ENCODE measurements around the gene NFKB1.

The NFKB1 gene

GRCh38 chr4:102547973-102548372 lies 46.8 kb downstream of the NFKB1 start:
- H3K4me2 ChIP-seq (ENCODE audit: low read length): no peak overlapping the region
- no peaks in the 10 kb centered on the region for H3K27me3 ChIP-seq (ENCODE audit: insufficient read depth, low read length)
- H4K8ac ChIP-seq (ENCODE audit: low read depth, low read length): no peak overlapping the region
- peaks cover 0 to 2% of the 10 kb centered on the region in 2 experiments for H3K36me3 ChIP-seq (ENCODE audit: control insufficient read depth in 1 of 2, insufficient read depth in 2 of 2, low read length in 2 of 2)
- H2AK5ac ChIP-seq (ENCODE audit: low read length): no peak overlapping the region
- no peak overlapping the region for H2BK5ac ChIP-seq (ENCODE audit: low read depth, low read length, poor library complexity)
- no peak overlapping the region for H2BK120ac ChIP-seq (ENCODE audit: insufficient read depth, low read length, poor library complexity)
- H4K91ac ChIP-seq (ENCODE audit: low read depth, low read length): no peak overlapping the region
- no peak overlapping the region for H2AFZ ChIP-seq (ENCODE audit: insufficient read depth, low read length, poor library complexity)
- DNase-seq: no peak
- no peak overlapping the region for H2BK12ac ChIP-seq (ENCODE audit: low read length)
- H3K79me2 ChIP-seq (ENCODE audit: control insufficient read depth, insufficient read depth, low read length, poor library complexity): no peaks in the 10 kb centered on the region
- H3K4me1 ChIP-seq (ENCODE audit: control insufficient read depth in 1 of 2, insufficient read depth in 2 of 2, low read length in 2 of 2): peaks cover 0 to 4% of the 10 kb centered on the region in 2 experiments
- H3K79me1 ChIP-seq (ENCODE audit: low read length): no peaks in the 10 kb centered on the region
- H3K18ac ChIP-seq (ENCODE audit: low read length): no peak overlapping the region
- H3K4ac ChIP-seq (ENCODE audit: low read depth, low read length): no peak overlapping the region
- H3K4me3 ChIP-seq (ENCODE audit: low read depth, low read length): no peak overlapping the region
- H4K12ac ChIP-seq (ENCODE audit: low read depth, low read length): no peak overlapping the region
- H3K9me3 ChIP-seq (ENCODE audit: insufficient read depth, low read depth, low read length): no peaks in the 10 kb centered on the region
- no peak overlapping the region for H3K14ac ChIP-seq (ENCODE audit: low read length)
- H3K27ac ChIP-seq (ENCODE audit: low read depth, low read length): no peak overlapping the region
- H3K23ac ChIP-seq (ENCODE audit: low read length): no peak overlapping the region
- WGBS (ENCODE audit: extremely low coverage, insufficient coverage, insufficient read length): no CpG with 5 or more reads among the region's 2 CpGs
- H3K9ac ChIP-seq (ENCODE audit: low read length): no peak overlapping the region

GRCh38 chr4:102551958-102552565 lies 50.9 kb downstream of the NFKB1 start:
- H2AK5ac ChIP-seq (ENCODE audit: low read length): no peak overlapping the region
- no peaks in the 10 kb centered on the region for H3K79me1 ChIP-seq (ENCODE audit: low read length)
- no peaks in the 10 kb centered on the region for H3K9me3 ChIP-seq (ENCODE audit: insufficient read depth, low read depth, low read length)

GRCh38 chr4:102552781-102553180 lies 51.6 kb downstream of the NFKB1 start:
- no peak overlapping the region for H3K4ac ChIP-seq (ENCODE audit: low read depth, low read length)
- no peaks in the 10 kb centered on the region for H3K79me1 ChIP-seq (ENCODE audit: low read length)
- H3K14ac ChIP-seq (ENCODE audit: low read length): no peak overlapping the region
- no peak overlapping the region for H3K4me3 ChIP-seq (ENCODE audit: low read depth, low read length)
- no peak overlapping the region for H3K4me2 ChIP-seq (ENCODE audit: low read length)
- no peak overlapping the region for H2AFZ ChIP-seq (ENCODE audit: insufficient read depth, low read length, poor library complexity)
- H4K91ac ChIP-seq (ENCODE audit: low read depth, low read length): no peak overlapping the region
- peaks cover 0 to 4% of the 10 kb centered on the region in 2 experiments for H3K4me1 ChIP-seq (ENCODE audit: control insufficient read depth in 1 of 2, insufficient read depth in 2 of 2, low read length in 2 of 2)
- H3K27me3 ChIP-seq (ENCODE audit: insufficient read depth, low read length): no peaks in the 10 kb centered on the region
- no peak for DNase-seq
- no CpG with 5 or more reads among the region's 1 CpG for WGBS (ENCODE audit: extremely low coverage, insufficient coverage, insufficient read length)
- no peak overlapping the region for H3K18ac ChIP-seq (ENCODE audit: low read length)
- no peaks in the 10 kb centered on the region for H3K9me3 ChIP-seq (ENCODE audit: insufficient read depth, low read depth, low read length)
- peaks cover 0 to 2% of the 10 kb centered on the region in 2 experiments for H3K36me3 ChIP-seq (ENCODE audit: control insufficient read depth in 1 of 2, insufficient read depth in 2 of 2, low read length in 2 of 2)
- H2BK5ac ChIP-seq (ENCODE audit: low read depth, low read length, poor library complexity): no peak overlapping the region
- no peaks in the 10 kb centered on the region for H3K79me2 ChIP-seq (ENCODE audit: control insufficient read depth, insufficient read depth, low read length, poor library complexity)
- no peak overlapping the region for H4K8ac ChIP-seq (ENCODE audit: low read depth, low read length)
- H3K27ac ChIP-seq (ENCODE audit: low read depth, low read length): no peak overlapping the region
- no peak overlapping the region for H3K23ac ChIP-seq (ENCODE audit: low read length)
- no peak overlapping the region for H2BK120ac ChIP-seq (ENCODE audit: insufficient read depth, low read length, poor library complexity)
- H2BK12ac ChIP-seq (ENCODE audit: low read length): no peak overlapping the region
- H3K9ac ChIP-seq (ENCODE audit: low read length): no peak overlapping the region
- H2AK5ac ChIP-seq (ENCODE audit: low read length): no peak overlapping the region
- H4K12ac ChIP-seq (ENCODE audit: low read depth, low read length): no peak overlapping the region

More at GRCh38 chr4:102551958-102552565, 50.9 kb downstream of the NFKB1 start:
- H3K4me3 ChIP-seq (ENCODE audit: low read depth, low read length): no peak overlapping the region
- H2BK5ac ChIP-seq (ENCODE audit: low read depth, low read length, poor library complexity): no peak overlapping the region
- no peak overlapping the region for H2BK120ac ChIP-seq (ENCODE audit: insufficient read depth, low read length, poor library complexity)
- no peak overlapping the region for H4K12ac ChIP-seq (ENCODE audit: low read depth, low read length)
- H2AFZ ChIP-seq (ENCODE audit: insufficient read depth, low read length, poor library complexity): no peak overlapping the region
- H3K4me2 ChIP-seq (ENCODE audit: low read length): no peak overlapping the region
- peaks cover 0 to 4% of the 10 kb centered on the region in 2 experiments for H3K4me1 ChIP-seq (ENCODE audit: control insufficient read depth in 1 of 2, insufficient read depth in 2 of 2, low read length in 2 of 2)
- no peaks in the 10 kb centered on the region for H3K79me2 ChIP-seq (ENCODE audit: control insufficient read depth, insufficient read depth, low read length, poor library complexity)
- no CpG with 5 or more reads among the region's 4 CpGs for WGBS (ENCODE audit: extremely low coverage, insufficient coverage, insufficient read length)
- DNase-seq: peak; percentile 88 to 97
- H3K14ac ChIP-seq (ENCODE audit: low read length): no peak overlapping the region
- H3K18ac ChIP-seq (ENCODE audit: low read length): no peak overlapping the region
- no peak overlapping the region for H3K23ac ChIP-seq (ENCODE audit: low read length)
- no peak overlapping the region for H3K27ac ChIP-seq (ENCODE audit: low read depth, low read length)
- no peak overlapping the region for H2BK12ac ChIP-seq (ENCODE audit: low read length)
- H4K91ac ChIP-seq (ENCODE audit: low read depth, low read length): no peak overlapping the region
- no peaks in the 10 kb centered on the region for H3K27me3 ChIP-seq (ENCODE audit: insufficient read depth, low read length)
- peaks cover 0 to 2% of the 10 kb centered on the region in 2 experiments for H3K36me3 ChIP-seq (ENCODE audit: control insufficient read depth in 1 of 2, insufficient read depth in 2 of 2, low read length in 2 of 2)
- no peak overlapping the region for H4K8ac ChIP-seq (ENCODE audit: low read depth, low read length)
- H3K9ac ChIP-seq (ENCODE audit: low read length): no peak overlapping the region
- H3K4ac ChIP-seq (ENCODE audit: low read depth, low read length): no peak overlapping the region

GRCh38 chr4:102553982-102554381 lies 52.8 kb downstream of the NFKB1 start:
- Histone ChIP-seq H2AK5ac (ENCODE audit: low read length) (no peak overlapping the region), H3K23ac (ENCODE audit: low read length) (no peak overlapping the region), H3K36me3 (ENCODE audit: control insufficient read depth in 1 of 2, insufficient read depth in 2 of 2, low read length in 2 of 2) (peaks cover 0 to 2% of the 10 kb centered on the region in 2 experiments), H2BK12ac (ENCODE audit: low read length) (no peak overlapping the region), H3K27ac (ENCODE audit: low read depth, low read length) (no peak overlapping the region), H2BK5ac (ENCODE audit: low read depth, low read length, poor library complexity) (no peak overlapping the region), H4K12ac (ENCODE audit: low read depth, low read length) (no peak overlapping the region), H3K18ac (ENCODE audit: low read length) (no peak overlapping the region), H3K27me3 (ENCODE audit: insufficient read depth, low read length) (no peaks in the 10 kb centered on the region), H3K4me3 (ENCODE audit: low read depth, low read length) (no peak overlapping the region), H3K4me2 (ENCODE audit: low read length) (no peak overlapping the region), H3K9me3 (ENCODE audit: insufficient read depth, low read depth, low read length) (no peaks in the 10 kb centered on the region), H2BK120ac (ENCODE audit: insufficient read depth, low read length, poor library complexity) (no peak overlapping the region), H3K14ac (ENCODE audit: low read length) (no peak overlapping the region), H3K79me1 (ENCODE audit: low read length) (no peaks in the 10 kb centered on the region), H4K91ac (ENCODE audit: low read depth, low read length) (no peak overlapping the region), H2AFZ (ENCODE audit: insufficient read depth, low read length, poor library complexity) (no peak overlapping the region), H3K79me2 (ENCODE audit: control insufficient read depth, insufficient read depth, low read length, poor library complexity) (no peaks in the 10 kb centered on the region), H3K4me1 (ENCODE audit: control insufficient read depth in 1 of 2, insufficient read depth in 2 of 2, low read length in 2 of 2) (peaks cover 0 to 4% of the 10 kb centered on the region in 2 experiments), H3K4ac (ENCODE audit: low read depth, low read length) (no peak overlapping the region), H3K9ac (ENCODE audit: low read length) (no peak overlapping the region), H4K8ac (ENCODE audit: low read depth, low read length) (no peak overlapping the region)
- no CpG with 5 or more reads among the region's 1 CpG for WGBS (ENCODE audit: extremely low coverage, insufficient coverage, insufficient read length)
- DNase-seq: peak in 1 of 2 donors; percentile 36
